Liver (tissue), 3 donors: ENCODE results near the gene CDC42BPB.

ENCODE experiments used
- CTCF ChIP-seq: fragments of 150-350 bp; IDR thresholded peaks from 2 replicates; pipeline ENCODE4 v1.5.1; 2017; ENCODE audit warnings: improper control_type of control experiment, low read depth, low read length; ENCODE audit not compliant: missing input control
- RXRA ChIP-seq, 2 donors: IDR thresholded peaks; 2 replicates each; pipeline ENCODE4 v1.6.1; 2017 to 2018; ENCODE audit warnings: antibody characterized with exemption in 2 of 2, mild to moderate bottlenecking in 1 of 2
- donor health status: healthy.
- donor health status: healthy.

GRCh38 chr14:102965971-102966655, 91.2 kb downstream of the CDC42BPB start:
- TF ChIP-seq CTCF (no peak), RXRA (IDR thresholded peaks at IDR 0.05) (no peak)
